ENCODE results near the gene TMPO.
"Not testable (repeated sequence)": the region's sequence is repeated elsewhere in the genome, so short reads cannot be mapped to it uniquely, and the experiment has no call there.

Gene TMPO

DNA sequence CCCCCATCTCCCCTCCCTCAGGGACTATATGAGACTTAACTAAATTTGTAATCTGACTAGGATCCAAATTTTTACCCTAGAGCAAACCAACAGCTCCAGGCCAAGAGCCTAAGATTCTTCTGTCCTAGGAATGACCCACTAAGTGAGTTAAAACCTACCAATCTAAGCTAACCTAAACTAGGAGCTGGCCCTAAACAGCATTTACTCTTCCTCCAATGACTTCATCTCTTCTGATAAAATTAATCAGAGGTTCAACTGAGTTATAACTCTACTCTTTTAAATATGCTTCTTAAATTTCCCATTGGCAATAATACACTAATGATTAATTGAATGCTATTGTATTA is 39.9 kb upstream of the TMPO start:
- TF ChIP-seq, protein P1, sequence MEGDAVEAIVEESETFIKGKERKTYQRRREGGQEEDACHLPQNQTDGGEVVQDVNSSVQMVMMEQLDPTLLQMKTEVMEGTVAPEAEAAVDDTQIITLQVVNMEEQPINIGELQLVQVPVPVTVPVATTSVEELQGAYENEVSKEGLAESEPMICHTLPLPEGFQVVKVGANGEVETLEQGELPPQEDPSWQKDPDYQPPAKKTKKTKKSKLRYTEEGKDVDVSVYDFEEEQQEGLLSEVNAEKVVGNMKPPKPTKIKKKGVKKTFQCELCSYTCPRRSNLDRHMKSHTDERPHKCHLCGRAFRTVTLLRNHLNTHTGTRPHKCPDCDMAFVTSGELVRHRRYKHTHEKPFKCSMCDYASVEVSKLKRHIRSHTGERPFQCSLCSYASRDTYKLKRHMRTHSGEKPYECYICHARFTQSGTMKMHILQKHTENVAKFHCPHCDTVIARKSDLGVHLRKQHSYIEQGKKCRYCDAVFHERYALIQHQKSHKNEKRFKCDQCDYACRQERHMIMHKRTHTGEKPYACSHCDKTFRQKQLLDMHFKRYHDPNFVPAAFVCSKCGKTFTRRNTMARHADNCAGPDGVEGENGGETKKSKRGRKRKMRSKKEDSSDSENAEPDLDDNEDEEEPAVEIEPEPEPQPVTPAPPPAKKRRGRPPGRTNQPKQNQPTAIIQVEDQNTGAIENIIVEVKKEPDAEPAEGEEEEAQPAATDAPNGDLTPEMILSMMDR (conservative IDR thresholded peaks at IDR 0.05; ENCODE audit: low read depth, low read length): no peak
- no peak for DNase-seq (ENCODE audit: low read depth)
- no peak overlapping the region for H3K4me3 ChIP-seq (ENCODE audit: low read depth, low read length)

DNA sequence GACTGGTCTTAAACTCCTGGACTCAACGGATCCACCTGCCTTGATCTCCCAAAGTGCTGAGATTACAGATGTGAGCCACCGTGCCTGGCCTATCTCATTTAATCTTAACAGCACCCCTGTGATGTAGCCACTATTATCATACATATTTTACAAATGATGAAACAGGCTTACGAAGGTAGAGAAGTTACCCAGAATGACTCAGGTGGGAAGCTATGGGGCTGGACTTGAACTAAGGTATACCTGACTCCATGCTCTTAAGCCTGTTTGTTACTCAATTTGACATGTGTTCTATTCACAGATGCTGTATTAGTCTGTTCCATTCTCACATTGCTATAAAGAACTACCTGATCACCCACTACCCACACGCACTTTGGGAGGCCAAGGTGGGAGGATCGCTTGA is 36.8 kb upstream of the TMPO start:
- H3K4me3 ChIP-seq (ENCODE audit: low read depth, low read length): no peak overlapping the region
- TF ChIP-seq, protein P1 (conservative IDR thresholded peaks at IDR 0.05; ENCODE audit: low read depth, low read length): no peak
- DNase-seq (ENCODE audit: low read depth): no peak

DNA sequence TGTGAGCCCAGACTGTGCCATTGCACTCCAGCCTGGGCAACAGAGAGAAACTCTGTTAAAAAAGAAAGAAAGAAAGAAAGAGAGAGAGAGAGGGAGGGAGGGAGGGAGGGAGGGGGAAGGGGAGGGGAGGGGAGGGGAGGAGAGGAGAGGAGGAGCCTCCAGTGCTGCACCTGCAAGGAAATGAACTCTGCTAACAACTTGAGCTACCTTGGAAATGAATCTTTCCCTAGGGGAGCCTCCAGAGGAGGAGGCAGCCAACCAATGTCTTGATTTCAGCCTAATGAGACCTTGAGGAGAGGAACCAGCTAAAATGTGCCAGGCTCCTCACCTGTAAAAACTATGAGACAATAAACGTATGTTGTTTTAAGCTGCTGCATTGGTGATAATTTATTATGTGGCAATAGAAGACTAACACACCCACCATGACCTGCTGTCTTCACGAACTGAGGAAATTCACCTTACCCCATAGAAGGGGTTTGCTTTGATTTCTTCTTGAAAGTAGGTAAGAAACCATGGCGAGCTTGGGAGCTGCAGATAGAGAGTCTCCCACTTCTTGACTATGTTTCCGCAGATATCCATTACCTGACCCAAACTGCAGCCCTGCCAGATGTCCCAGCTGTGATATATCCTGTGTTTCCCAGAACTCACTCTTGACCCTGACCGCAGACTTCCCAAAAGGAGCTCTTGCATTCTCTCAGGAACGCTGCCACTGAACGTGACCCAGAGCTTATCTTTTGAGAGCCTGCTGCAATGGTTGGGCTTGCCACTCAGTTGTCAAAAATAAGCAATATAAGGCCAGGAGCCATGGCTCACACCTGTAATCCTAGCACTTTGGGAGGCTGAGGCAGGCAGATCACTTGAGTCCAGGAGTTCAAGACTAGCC is 31.5 kb upstream of the TMPO start:
- no peak overlapping the region for H3K4me3 ChIP-seq (ENCODE audit: low read depth, low read length)
- no peak for DNase-seq (ENCODE audit: low read depth)
- TF ChIP-seq, protein P1 (conservative IDR thresholded peaks at IDR 0.05; ENCODE audit: low read depth, low read length): no peak

DNA sequence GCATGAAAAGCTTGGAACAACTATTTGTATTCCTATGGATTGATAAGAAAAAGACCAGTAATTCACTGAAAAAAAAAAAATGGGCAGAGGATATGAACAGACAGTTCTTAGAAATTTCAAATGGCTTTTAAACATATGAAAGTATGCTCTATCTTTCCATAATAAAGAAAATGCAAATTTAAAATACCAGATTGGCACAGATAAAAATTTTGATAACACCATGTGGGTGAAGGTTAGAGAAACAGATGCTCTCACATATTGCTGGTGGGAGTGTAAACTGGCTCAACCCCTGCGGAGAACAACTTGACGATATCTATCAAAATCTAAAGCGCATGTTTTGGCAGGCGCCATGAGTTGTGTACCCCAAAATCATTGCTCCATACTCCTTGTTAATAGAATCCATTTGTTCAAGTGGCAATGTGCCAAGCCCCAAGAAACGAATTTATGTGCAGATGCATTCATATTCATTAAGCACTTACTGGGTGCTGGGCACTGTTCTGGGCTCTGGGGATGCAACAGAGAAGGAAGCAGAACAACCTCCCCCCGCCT is 29.5 kb upstream of the TMPO start:
- TF ChIP-seq, protein P1 (conservative IDR thresholded peaks at IDR 0.05; ENCODE audit: low read depth, low read length): no peak
- DNase-seq (ENCODE audit: low read depth): no peak
- no peak overlapping the region for H3K4me3 ChIP-seq (ENCODE audit: low read depth, low read length)

DNA sequence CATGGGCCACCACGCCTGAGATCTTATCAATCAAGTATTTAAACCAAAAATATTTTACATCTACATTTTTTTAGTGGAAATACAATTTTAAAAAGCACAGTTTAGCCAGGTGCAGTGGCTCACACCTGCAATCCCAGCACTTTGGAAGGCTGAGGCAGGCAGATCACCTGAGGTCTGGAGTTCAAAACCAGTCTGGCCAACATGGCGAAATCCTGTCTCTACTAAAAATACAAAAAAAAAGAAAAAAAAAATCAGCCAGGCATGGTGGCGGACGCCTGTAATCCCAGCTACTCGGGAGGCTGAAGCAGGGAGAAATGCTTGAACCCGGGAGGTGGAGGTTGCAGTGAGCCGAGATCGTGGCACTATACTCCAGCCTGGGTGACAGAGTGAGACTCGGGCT is 27.0 kb upstream of the TMPO start:
- not testable (repeated sequence) for DNase-seq (ENCODE audit: low read depth); H3K4me3 ChIP-seq (ENCODE audit: low read depth, low read length)

DNA sequence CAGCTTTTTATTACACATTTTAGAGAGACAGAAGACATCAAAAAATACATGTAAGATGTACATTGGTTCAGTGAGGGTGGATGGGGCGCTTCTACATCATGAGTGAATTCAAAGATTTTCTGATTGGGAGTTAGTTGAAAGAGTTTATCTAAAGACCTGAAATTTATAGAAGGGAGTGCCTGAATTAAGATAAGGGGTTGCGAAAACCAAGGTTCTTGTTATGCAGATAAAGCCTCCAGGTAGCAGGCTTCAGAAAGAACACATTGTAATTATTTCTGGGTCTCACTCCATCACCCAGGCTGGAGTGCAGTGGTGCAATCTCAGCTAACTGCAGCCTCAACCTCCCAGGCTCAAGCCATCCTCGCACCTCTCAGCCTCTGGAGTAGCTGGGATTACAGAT is 26.2 kb upstream of the TMPO start:
- H3K4me3 ChIP-seq (ENCODE audit: low read depth, low read length): no peak overlapping the region
- TF ChIP-seq, protein P1 (conservative IDR thresholded peaks at IDR 0.05; ENCODE audit: low read depth, low read length): no peak

DNA sequence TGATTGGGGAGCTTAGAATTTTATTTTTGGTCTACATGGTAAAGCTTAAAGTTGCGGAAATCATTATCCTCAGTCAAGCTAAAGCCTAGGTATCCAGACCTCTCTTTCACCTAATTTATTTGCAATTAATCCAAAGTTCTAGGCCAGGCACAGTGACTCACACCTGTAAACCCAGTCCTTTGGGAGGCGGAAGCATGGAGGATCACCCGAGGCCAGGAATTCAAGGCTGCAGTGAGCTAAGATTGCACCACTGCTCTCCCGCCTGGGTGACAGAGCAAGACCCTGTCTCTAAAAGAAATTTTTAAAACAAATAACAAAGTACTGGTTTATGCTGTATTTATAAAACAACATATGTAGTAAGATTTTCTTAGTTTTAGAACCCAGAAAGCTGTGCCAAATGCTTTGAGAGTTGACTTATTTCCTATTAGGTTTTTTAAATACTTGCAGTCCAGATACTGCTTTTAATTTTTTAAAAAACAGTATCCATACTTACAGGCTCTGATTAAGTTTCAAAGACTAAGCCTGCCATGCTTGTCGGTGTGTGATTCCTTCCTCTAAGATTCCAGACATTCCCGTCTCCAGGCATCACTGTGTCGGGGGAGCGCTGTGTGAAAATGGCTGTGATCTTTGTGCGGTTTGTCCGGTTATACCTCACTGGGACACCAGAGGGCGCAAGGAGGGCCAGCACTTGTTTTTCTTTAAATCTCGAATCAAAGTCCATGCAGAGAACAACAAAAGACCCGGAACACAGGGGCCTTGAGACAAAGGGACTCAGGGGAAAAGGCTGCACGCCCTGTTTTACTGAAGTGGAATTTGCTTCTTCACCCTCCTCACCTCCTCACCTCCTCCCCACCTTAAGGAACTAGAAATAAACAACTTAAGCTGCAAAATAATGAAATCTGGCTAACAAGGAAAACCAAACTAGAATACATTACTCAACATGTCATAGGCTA is 24.6 kb upstream of the TMPO start:
- peak overlapping the region; percentile 29 for H3K4me3 ChIP-seq (ENCODE audit: low read depth, low read length)
- TF ChIP-seq, protein P1 (conservative IDR thresholded peaks at IDR 0.05; ENCODE audit: low read depth, low read length): peak; percentile 96
- DNase-seq (ENCODE audit: low read depth): peak; percentile 88

More for the DNA sequence above, 26.2 kb upstream of the TMPO start:
- no peak for DNase-seq (ENCODE audit: low read depth)
